ENCODE data around the gene RNF123.

- TF ChIP-seq CTCF (IDR thresholded peaks at IDR 0.05; ENCODE audit: low read length) = no peak
- no peak for TF ChIP-seq EZH2 (IDR thresholded peaks at IDR 0.05; ENCODE audit: borderline replicate concordance, low read length)
Observed at GRCh38 chr3:49727924-49728361, 38.6 kb downstream of the RNF123 start.

Measured in OCI-LY1 (cell line).